Endometrium (tissue), 2 donors: ENCODE results near the gene IL16.

Source experiments
- FAIRE-seq: peaks from 2 replicates; lab custom pipeline; 2012; peaks lifted over from hg19 to GRCh38; lab: Jason Lieb, UNC
- donor health status: control.
- donor health status: control.

IL16 gene

DNA sequence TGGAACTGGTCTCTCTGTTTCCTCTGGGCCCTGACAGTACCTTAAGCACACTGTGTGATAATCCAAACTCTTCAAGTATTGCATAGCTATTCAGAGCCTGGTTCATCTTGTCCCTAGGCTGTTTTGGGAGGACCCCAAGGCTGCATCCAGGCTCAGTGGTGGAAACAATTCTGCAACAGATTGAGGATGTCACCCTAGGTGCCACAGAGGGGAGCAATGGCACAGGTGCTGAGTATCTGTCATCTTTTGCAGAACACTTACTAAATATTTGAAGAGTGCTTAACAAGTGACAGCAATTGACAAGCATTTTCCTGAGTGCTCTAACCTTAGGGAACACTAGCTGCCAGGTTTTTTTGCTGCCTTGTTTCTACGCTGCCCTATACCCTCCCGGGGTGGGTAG, 99.5 kb downstream of the IL16 start:
- no peak for FAIRE-seq

DNA sequence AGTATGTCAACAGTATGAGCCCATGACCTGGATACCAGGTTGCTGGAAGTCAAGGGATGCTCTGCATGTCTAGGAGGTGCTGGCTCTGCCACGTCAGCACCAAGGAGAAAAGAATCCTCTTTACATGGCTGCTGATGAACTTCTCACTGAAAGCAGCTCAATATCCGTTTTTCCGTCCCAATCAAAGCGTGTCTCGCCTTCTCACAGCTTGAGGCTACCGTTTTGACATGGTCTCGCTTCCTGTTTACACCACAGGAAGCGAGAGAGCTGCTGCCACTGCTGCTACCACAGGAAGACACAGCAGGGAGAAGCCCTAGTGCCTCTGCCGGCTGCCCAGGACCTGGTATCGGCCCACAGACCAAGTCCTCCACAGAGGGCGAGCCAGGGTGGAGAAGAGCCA, 100.0 kb downstream of the IL16 start:
- FAIRE-seq = no peak

DNA sequence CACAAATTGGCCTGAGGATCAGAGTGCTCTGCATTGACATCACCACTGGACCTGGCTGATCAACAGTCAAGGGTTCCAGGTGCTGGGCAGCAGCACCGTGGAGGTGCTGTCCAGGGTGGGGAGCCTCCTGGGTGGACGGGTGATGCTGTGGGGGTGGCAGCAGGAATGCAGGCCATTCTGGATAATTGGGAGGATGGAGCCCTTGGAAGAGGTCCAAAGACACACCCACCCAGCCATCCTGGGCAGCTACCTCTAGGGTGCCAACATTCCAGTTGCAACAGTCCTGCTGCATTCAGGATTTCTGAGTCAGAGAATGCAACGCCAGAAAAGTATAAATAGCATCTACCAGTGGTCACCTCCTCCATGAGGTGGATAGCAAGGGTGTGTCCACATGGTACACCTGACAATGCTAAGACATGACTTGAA, 100.5 kb downstream of the IL16 start:
- no peak for FAIRE-seq

DNA sequence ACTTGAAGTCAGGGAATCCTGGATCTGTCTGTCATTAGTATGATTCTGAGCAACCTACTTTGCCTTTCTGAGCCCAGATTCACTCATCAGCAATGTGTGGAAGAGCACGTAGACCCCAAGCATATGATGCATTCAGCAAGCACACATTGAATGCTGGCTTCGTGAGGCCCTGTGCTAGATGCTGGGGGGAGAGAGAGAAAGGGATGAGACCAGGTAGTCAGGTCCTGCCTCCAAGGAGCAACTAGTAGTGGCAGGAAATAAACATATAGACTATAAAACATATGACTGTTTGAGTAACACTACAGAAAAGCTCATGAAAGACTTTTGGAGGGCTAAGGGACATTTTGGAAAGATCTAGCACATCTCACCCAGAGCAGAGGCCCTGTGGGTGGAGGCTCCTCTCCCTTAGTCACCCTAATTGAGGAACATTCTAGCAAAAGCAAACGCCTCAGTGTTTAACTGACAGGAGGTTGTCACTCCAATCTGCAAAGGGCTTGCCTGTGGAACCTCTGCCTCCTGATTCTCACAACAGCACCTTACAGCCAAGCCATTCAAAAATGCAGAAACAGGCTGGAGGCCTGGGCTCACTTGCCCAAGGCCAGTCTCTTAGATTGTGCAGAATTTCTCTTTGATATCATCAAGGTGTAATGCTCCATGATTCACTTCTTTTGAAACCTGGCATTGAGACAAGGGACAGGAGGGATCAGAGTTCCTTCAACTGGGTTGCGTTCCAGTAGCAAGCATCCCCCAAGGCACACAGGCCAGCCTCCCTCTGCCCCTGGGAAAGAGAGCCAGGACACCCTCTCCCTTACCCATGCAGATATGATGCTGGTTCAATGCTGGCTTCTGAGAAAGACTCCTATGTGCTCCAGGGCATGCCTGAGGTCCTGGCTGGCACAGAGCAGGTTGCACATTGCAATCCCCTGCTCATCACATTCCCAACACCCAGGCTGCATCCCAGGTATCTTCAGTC, 101.2 kb downstream of the IL16 start:
- FAIRE-seq = no peak

DNA sequence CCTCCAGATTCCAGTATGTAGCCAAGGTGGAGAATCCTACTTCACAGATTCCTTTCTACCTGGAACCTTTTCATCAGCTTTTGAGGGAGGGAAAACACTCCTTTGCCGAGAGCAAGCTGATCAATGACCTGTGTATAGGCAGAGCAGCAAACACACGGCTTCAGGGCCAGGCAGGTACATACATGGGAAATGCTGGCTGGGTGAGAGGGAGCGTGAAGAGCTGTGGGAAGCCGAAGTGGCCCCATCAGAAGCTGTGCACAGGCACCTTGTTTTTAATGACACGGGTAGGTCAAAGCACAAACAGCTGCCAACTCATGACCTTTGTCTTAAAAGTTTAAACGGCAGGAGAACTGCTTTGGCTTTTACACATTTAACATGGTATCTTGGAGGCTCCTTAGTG, 101.9 kb downstream of the IL16 start:
- FAIRE-seq = no peak

DNA sequence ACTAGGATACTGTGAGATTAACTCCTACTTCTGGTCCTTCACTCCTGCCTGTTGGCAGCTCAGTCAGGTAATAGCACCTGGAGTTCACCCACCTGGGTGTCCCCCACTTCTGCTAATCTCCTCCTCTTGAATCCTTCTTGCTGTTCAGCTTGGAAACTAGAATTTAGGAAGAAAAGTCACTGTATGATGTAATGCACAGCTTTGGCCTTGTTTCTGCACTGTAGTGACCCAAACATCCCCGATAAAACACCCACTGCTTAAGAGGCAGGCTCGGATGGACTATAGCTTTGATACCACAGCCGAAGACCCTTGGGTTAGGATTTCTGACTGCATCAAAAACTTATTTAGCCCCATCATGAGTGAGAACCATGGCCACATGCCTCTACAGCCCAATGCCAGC, 102.5 kb downstream of the IL16 start:
- FAIRE-seq = no peak

DNA sequence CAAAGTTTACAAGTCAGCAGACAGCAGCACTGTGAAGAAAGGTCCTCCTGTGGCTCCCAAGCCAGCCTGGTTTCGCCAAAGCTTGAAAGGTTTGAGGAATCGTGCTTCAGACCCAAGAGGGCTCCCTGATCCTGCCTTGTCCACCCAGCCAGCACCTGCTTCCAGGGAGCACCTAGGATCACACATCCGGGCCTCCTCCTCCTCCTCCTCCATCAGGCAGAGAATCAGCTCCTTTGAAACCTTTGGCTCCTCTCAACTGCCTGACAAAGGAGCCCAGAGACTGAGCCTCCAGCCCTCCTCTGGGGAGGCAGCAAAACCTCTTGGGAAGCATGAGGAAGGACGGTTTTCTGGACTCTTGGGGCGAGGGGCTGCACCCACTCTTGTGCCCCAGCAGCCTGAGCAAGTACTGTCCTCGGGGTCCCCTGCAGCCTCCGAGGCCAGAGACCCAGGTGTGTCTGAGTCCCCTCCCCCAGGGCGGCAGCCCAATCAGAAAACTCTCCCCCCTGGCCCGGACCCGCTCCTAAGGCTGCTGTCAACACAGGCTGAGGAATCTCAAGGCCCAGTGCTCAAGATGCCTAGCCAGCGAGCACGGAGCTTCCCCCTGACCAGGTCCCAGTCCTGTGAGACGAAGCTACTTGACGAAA, 103.1 kb downstream of the IL16 start:
- FAIRE-seq = no peak

DNA sequence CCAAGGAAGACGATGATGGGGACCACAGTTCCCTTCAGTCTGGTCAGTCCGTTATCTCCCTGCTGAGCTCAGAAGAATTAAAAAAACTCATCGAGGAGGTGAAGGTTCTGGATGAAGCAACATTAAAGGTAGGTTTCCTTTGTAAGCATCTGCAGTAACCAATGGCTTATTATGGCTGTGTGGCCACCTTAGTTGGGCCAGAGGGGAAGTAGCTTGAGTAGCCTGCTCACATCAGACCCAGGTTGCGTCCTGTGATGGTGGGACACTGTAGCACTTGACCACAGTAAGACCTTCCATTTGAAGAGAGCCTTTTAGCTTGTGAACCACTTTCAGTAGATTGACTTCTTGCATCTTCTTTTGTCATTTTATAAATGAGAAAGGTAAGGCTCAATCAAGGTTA, 104.7 kb downstream of the IL16 start:
- FAIRE-seq = no peak

DNA sequence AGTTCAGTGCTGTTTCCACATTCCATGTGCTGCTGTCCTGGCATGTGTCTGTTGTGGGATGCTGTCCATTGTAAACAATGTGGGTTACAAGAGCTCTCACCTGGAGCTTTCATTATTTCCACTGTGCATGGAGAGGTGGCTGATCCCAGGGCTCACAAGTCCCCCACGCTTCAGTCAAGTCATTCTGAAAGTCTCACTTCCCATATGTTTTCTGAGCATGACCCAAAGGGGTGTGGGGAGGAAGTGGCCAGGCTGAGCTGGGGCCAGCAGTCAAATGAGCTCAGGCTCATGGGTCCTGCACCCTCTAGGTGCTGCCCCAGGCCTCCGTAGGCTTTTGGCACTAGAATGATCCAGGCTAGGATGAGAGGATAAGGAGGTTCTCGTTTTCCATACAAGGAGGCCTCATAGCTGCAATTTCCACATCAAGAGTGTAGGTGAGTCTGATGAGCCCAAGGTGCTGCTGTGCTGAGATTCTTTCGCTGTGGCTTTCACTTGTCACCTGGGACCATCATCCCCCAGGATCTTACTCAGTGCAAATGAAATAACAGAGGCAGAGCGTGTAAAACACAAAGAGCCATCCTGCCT, 105.2 kb downstream of the IL16 start:
- no peak for FAIRE-seq

DNA sequence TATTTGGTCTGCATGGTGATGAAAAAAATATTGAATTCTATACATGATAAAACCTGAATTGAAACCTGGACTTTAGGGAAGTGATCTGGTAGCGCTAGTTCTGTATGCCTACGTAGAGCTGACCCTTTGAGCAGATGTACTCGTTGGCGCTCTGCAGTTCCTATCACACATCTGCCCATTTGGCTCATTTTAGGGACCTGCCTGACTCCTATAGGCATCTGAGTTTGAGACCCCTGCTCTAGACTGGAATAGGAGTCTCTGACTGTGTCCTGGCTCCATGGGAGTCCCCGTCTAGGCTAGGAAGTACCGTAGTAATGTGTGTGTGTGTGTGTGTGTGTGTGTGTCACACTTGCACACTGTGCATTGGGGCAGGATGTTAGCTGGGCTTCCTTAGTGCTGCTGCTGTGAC, 106.0 kb downstream of the IL16 start:
- FAIRE-seq = no peak

DNA sequence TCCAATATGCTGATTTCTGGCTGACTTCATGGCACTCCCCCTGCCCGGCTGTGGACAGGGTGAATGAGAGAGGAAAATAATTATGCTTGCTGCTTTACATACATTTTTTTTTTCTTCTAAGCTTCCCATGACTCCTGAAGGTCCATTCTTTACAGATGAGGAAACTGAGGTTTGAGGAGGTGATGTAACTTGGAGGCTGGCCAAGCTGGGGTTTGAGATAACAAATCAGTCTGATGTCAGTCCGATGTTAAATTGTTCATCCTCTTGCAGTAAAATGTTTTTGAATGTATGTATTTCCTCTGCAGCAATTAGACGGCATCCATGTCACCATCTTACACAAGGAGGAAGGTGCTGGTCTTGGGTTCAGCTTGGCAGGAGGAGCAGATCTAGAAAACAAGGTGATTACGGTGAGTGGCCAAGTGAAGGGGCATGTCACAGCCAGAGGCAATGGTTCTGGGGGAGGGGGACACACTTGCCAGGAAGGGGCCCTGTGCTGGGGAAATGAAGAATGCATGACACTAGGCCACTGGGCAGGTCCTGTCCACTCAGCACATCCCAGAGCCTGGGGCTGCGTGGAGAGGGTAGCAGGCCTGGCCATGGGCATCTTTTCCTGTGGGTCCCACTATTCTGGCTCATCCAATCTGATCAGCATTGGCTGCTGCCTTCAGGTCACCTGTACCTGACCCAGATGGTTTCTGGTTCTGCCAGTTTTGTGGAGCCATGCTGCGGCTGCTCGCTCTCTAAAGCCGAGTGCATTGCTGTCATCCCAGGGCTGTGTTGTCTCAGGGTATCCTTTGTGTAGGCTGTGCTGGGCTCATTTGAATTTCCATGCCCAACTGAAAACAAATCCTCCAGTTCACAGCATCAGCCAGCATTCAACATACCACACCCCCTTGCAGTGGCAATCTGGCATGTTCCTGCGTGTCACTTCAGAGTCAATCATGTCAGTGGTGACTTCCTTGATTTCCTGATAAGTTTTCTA, 106.9 kb downstream of the IL16 start:
- FAIRE-seq = no peak

DNA sequence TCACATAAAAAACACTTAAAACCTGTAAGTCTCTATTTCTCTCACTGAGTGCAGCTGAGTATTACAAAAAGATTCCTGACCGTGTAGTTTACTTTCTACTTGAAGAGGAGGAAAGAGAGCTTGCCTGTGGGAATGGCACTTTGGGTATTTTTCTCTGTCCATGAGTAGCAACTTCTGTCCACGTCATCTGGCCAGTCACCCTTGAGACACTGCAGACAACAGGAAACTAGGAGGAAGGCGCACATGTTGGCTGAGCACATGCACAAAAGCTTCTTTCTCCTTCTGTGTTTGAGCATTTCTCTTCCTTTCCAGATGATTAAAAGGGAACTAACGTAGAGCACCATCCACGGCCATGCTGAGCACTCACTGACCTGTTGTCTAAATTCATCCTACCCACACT, 107.5 kb downstream of the IL16 start:
- no peak for FAIRE-seq

DNA sequence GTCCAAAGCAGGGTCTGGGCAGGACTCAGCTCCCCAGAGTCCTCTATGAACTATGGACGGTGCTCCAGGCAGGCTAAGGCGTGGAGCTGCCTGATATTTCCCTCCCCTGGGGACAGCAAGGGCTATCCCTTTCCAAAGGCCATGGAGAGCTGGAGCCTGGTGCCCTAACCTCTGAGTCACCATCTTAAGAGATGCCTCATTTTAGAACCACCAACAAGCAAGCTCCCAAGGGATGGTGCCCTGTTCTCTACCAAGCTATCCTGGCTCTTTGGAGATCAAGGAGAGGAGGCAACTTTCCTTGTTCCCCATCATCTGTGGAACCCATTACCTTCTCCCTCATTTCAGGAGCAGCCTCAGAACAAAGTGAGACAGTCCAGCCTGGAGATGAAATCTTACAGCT, 111.6 kb downstream of the IL16 start:
- no peak for FAIRE-seq

DNA sequence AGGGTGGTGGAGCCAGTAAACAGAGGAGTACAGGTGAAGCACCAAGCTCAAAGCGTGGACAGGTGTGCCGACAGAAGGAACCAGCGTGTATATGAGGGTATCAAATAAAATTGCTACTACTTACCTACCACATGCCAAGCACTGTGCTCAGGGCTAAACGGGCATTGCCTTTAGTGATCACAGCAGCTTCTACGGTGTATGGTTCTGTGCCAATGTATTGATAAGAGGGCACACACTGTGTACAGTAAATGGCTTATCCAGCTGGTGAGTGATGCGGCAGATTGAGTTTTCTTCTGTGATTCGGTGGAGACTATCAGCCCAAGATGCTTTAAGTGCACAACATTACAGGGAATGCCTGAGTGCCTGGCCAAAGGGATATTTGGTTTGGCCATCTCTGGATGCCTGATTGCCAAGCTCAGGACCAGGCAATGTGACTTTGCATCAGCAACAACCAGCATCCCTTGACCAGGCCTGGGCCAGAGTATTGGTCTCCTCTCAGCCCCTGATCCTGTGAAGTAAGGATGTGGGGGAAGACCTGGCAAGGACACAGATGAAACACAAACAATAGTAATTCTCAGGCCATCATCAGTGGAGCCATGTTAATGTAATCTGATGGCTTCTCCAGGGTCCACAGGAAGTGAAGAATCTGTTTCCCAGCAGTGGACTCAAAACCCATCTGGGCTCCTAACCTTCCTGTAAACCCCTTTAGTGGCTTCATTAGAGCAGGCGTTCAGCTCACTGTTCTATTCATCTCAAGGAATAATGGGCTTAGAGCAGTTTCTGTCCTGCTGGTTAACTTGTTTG, 113.2 kb downstream of the IL16 start:
- no peak for FAIRE-seq

DNA sequence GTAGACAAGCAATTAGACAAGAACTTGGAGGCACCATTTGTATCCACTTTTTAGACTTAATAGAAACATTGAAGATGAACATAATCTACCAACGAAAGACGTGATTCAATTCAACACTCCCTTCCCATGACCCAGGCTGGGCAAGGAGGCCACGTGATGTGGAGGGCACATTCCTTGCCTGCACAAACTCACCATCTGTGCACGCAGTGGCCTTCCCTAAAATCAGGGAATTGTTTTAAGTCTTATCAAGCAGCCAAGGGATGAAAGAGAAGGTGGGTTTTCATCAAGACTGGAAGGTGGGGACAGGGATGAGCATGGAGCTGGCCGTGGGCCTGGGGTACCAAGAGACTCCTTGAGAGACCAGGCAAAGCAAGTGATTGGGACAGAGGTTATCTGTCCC, 113.8 kb downstream of the IL16 start:
- no peak for FAIRE-seq

DNA sequence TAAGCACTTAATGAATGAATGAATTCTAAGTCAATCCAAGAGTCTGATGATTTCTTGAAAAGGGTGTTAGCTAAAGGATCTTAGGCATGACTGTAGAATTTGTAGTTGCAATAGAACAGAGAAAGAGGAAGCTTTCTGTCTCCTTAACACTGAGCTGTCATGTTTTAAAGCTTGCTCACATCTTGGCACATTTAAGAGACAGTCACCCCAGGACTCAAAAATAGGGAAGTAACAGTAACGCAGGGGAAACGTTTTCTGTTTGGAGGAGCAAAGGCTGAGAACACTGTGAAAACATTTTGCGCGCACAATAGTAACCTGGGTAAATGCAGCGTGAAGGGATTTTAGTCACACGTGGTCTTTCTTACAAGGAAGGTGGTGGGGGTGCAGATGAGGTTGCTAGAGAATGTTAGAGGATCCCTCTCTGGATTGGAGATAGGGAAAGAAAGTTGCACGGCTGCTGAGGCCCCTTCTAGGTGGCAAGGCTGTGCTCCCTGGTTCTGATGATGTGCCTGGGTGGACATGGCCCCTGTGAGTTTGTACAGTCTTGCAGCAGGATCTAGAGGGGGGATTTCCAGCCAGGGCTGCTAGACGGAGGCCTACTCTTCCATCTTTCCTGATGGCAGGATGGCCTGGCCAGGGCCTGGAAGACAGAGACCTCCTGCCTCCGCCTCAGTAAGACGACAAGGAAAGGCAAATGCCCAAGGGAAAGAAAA, 115.2 kb downstream of the IL16 start:
- FAIRE-seq = no peak

DNA sequence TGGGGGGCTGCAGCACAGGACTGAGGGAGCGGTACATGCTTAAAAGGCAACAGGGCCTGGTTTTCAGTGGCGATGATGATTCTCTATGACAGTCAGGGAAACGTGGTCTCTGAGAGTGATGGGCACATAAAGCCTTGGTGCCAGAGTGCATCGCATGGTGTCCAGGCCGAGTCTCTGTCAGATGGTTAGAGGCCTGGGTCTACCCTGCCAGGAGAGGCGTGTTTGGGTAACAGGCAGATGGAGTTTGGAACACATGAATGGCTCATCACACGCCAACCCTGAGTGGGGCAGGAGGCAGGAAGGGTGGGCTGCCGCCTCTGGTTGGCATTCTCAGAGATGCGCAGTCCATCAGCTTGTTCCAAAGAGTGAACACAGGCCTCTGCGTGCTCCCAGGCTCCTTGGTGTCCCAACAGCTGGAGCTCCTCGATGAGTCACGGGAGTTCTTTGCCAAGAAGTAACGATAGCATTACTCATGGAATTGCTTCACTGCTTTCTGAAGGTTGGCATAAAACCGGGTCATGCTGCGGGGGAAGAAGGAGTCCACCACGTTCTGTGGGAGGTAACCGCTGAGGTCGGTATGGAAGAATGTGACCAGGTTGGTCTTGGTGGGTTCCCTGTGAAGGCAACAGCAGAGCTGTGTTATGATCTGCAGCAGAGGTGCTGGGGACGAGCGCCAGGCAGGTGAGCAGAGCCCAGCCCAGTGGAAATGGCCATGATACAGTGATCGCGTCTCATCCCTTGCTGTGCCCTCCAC, 116.3 kb downstream of the IL16 start:
- FAIRE-seq = no peak

DNA sequence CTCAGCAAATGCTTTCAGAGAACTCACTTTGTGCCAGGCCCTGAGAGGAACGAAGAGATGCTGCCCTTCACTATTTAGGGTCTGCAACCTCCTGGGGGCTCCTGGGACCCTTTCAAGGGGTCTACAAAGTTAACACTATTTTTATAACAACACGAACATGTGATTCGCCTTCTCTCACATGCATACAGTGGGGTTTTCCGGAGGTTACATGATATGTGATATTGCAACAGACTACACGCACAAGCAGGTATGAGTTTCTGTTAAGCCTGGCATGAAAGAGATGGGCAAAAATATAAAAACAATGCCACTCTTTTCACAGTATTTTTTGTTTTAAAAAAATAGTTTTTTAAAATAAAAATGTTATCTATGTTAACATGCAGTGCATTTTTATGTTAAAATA, 117.0 kb downstream of the IL16 start:
- no peak for FAIRE-seq

DNA sequence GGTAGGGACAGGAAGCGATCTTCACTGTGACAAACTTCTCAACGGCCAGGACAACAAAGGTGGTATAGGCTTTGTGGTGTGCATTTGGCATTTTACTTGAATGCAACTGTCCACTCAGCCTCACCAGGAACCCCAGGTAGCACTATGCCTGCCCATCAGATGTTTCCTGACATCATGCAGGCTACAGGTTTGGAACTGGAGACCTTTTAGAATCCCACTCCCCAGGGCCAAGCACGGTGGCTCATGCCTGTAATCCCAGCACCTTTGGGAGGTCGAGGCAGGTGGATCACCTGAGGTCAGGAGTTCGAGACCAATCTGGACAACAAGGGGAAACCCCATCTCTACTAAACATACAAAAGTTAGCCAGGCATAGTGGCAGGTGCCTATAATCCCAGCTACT, 117.7 kb downstream of the IL16 start:
- no peak for FAIRE-seq
